Measurements from ENCODE around the gene MRPL9.

DNA sequence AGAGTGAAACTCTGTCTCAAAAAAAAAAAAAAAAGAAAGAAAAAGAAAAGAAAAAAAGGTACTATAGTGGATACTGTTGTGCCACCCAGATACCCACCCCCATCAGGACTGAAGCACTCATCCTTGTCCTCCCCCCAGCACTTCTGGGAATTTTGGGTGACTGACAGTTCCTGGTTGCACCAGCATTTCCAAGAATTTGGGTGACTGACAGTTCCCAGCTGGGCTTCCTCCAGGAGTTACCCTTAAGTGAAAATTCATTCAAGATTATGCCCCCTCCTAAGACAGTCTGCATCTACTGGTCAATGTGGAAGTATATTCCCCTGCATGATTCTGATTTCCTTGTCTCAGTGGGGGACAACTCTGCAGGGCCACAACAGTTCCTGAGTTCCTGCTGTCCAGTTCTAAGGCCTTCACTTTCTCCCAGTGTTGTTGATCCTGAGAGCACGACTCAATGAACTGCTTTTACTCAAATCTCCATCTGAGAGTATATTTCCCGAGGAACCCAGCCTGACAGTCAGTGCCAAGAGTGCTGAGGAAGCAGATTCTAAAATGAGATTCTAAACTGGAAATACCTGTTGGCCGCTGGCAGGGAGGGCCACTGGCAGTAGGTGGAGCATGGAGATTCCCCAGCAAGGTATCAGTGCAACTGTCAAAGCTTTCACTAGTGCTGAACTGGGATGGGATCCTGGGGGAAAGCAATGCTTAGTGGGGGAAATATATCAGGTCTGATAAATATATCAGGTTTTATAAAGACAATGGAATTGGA lies 23.5 kb downstream of the MRPL9 start:
- no peak for TF ChIP-seq CTCF (IDR thresholded peaks at IDR 0.05; ENCODE audit: low read depth, low read length, poor library complexity, severe bottlenecking)
- TF ChIP-seq EZH2phosphoT487 (IDR thresholded peaks at IDR 0.05; ENCODE audit: borderline replicate concordance, low read length) = no peak
